ENCODE measurements around the gene ESAM. TPM values are rescaled to one million over a fixed set of nuclear protein-coding genes. Genes with fewer than 3 reads are reported as not detected.

ESAM gene
- total RNA-seq = 10 to 100 TPM; 18.6 to 45.9 (median 33.0) TPM

DNA sequence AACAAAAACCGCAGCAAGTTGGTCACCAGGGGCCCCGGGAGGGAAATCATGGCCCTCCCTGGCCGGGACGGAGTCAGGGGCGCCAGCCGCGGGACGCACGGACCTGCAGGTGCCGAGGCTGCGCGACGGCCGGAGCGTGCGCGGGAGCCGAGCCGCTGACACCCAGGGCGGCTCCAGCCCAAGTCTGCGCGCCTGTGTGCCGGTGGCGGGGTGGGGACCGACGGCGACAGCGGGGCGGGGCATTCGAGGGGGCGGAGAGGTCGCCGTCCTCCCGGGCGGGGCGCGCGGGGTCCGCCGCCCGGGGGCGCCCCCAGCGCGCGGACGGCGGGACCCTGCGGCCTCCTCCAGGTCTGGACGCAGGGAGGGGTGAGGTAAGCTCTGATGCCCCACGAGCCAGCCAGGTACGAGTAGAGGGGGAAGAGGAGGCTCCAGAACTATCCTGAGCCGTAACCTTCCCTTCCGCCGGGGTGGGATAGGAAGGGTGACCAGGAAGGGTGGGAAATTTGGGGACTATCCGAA, at the start of gene ESAM:
Gene ESAM, minus strand, starts transcription at position 186 of the 519 bp plus-strand sequence. Its CDS starts 136 bp downstream, at position 50.
- peaks cover 0 to 28% (median 0%) of the 10 kb centered on the region in 3 donors for H3K36me3 ChIP-seq
- 2% methylated on average over 8 to 53 of the region's 55 CpGs for WGBS, 2 donors
- no peak for DNase-seq (ENCODE audit: low spot score in 2 of 2)
- H3K27ac ChIP-seq = peak within 1 kb of the TSS; percentile 46 to 79 (median 62)
- TF ChIP-seq CTCF (IDR thresholded peaks at IDR 0.05) (no peak), EP300 (IDR thresholded peaks at IDR 0.05) (peak in 1 of 2 donors; percentile 10)
- peaks cover 0 to 52% (median 33%) of the 10 kb centered on the region in 4 donors for H3K4me1 ChIP-seq
- H3K9me3 ChIP-seq = no peaks in the 10 kb centered on the region
- H3K4me3 ChIP-seq = peak within 1 kb of the TSS; percentile 28 to 55 (median 38)
- H3K27me3 ChIP-seq = peaks cover 0 to 64% of the 10 kb centered on the region in 2 donors

DNA sequence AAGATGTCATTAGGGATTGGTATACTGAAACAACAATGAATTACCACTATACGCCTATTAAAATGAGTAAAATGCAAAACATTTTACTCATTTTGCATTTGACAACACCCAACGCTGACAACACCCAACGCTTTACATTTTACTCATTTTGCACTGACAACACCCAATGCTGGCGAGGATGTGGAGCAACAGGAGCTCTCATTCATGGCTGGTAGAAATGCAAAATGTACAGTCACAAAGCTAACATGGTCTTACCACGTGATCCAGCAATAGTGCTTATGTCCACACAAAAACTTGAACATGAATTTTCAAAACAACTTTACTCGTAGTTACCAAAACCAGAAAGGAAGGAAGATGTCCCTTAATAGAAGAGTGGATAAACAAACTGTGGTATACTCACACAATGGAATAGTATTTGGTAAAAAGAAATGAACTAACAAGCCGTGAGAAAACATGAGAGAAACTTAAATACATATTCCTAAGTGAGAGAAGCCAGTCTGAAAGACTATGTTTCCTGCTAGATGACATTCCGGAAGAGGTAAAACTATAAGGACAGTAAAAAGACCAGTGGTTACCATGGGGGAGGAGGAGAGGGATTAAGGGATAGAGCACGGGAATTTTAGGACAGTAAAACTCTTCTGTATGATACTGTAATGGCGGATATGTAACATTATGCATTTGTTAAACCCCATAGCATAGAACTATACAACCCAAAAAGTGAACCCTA, 49.5 kb upstream of the ESAM start:
- Histone ChIP-seq H3K27me3 (peaks cover 0 to 2% of the 10 kb centered on the region in 2 donors), H3K27ac (no peak overlapping the region), H3K9me3 (no peaks in the 10 kb centered on the region), H3K4me3 (no peak overlapping the region), H3K4me1 (no peaks in the 10 kb centered on the region), H3K36me3 (peaks cover 0 to 14% (median 0%) of the 10 kb centered on the region in 3 donors)
- TF ChIP-seq CTCF (IDR thresholded peaks at IDR 0.05) (no peak), EP300 (IDR thresholded peaks at IDR 0.05) (no peak), POLR2A (IDR thresholded peaks at IDR 0.05) (no peak)
- 79 to 81% methylated on average over 10 of the region's 10 CpGs for WGBS, 2 donors
- no peak for DNase-seq (ENCODE audit: low spot score in 2 of 2)

DNA sequence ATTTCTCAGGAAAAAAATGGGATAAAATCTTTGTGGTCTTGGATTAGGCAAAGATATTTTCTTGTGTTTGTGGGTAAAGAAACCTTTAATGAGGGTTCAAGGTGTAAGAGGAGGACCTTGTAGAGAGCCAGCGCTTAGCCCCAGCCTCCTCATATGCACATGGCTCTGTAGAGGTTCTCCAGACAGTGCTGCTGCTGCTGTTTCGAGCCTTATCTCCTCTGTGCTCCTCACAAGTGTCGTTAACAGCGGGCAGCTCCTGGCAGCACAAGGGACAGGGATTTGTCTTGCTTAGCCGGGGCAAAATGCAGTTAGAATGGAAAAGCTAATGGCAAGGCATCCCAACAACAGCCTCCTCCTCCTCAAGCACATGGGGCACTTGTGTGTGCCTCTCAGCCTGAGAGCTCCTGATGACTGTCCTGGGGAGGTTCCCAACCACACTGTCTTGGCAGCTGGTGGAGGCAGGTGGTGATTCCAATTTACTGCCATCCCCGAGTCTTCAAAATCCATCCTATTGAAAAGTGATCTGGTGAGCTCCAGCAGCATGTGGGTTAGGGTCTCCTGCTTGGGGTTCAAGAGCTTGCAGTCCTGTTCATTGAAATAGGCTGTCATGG, 45.7 kb upstream of the ESAM start:
- TF ChIP-seq EP300 (IDR thresholded peaks at IDR 0.05) (no peak), POLR2A (IDR thresholded peaks at IDR 0.05) (no peak), CTCF (IDR thresholded peaks at IDR 0.05) (no peak)

DNA sequence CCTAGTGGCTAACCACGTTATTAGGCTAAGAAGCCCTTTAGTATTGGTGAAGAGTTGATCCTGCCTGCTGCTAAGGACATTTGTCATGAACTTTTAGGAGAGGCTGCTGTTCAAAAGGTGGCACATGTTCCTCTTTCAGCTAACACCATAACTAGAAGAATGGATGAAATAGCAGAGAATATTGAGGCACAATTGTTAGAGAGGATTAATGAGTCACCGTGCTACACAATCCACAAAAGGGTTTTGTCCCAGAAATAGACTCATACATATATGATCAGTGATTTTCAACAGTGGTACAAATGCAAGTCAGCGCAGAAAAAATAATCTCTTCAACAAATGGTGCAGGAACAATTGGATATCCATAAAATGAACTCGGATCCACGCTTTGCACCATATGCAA, 45.1 kb upstream of the ESAM start:
- 74 to 84% methylated on average over 5 of the region's 5 CpGs for WGBS, 2 donors

More for the DNA sequence above, 45.7 kb upstream of the ESAM start:
- Histone ChIP-seq H3K9me3 (no peaks in the 10 kb centered on the region), H3K27ac (no peak overlapping the region), H3K36me3 (peaks cover 0 to 31% (median 0%) of the 10 kb centered on the region in 3 donors), H3K4me3 (no peak overlapping the region), H3K4me1 (no peaks in the 10 kb centered on the region), H3K27me3 (no peaks in the 10 kb centered on the region)
- 92 to 93% methylated on average over 6 of the region's 6 CpGs for WGBS, 2 donors
- no peak for DNase-seq (ENCODE audit: low spot score in 2 of 2)

More for the DNA sequence above, 45.1 kb upstream of the ESAM start:
- peaks cover 0 to 31% (median 0%) of the 10 kb centered on the region in 3 donors for H3K36me3 ChIP-seq
- no peak for TF ChIP-seq EP300 (IDR thresholded peaks at IDR 0.05)
- TF ChIP-seq CTCF (IDR thresholded peaks at IDR 0.05) = no peak
- TF ChIP-seq POLR2A (IDR thresholded peaks at IDR 0.05) = no peak
- H3K4me3 ChIP-seq = no peak overlapping the region
- no peak overlapping the region for H3K27ac ChIP-seq
- DNase-seq (ENCODE audit: low spot score in 2 of 2) = no peak
- no peaks in the 10 kb centered on the region for H3K27me3 ChIP-seq
- no peaks in the 10 kb centered on the region for H3K9me3 ChIP-seq
- H3K4me1 ChIP-seq = no peaks in the 10 kb centered on the region

All from tibial nerve (tissue), 4 donors.